H1 (cell line): ENCODE measurements around the gene SUSD5. TPM values are rescaled to one million over a fixed set of nuclear protein-coding genes. Genes with fewer than 3 reads are reported as not detected.

Experiments used
- CTCF ChIA-PET: fragments of 300-600 bp; sonication (Branson Sonifier 250); formaldehyde crosslinking; loops from one replicate; lab custom pipeline; 2021; ENCODE audit not compliant: partially characterized antibody; lab: Charles Lee
- POLR2A ChIA-PET: fragments of 300-600 bp; sonication (Branson Sonifier 250); formaldehyde crosslinking; loops from one replicate; lab custom pipeline; 2021; ENCODE audit warnings: inconsistent platforms; ENCODE audit not compliant: partially characterized antibody; lab: Charles Lee
- DNase-seq, 2 experiments: peaks; one replicate each; pipeline versions ENCODE4 v3.0.0 to v3.0.0-alpha.2; 2010 to 2022; ENCODE audit warnings: low spot score in 2 of 2, low read depth in 1 of 2, mixed read lengths in 1 of 2
- FAIRE-seq: peaks from 2 replicates; lab custom pipeline; 2011; peaks lifted over from hg19 to GRCh38; lab: Jason Lieb, UNC
- H2AFZ ChIP-seq: 2 replicates; pipeline ENCODE4 v1.8.1; 2012; ENCODE audit warnings: low read length, inconsistent platforms
- H2AK5ac ChIP-seq: 2 replicates; pipeline ENCODE4 v1.6.1; 2013; ENCODE audit warnings: low read depth, low read length
- H2BK120ac ChIP-seq: replicated peaks from 2 replicates; pipeline ENCODE3; 2013; ENCODE audit warnings: low read depth, low read length, inconsistent platforms
- H2BK12ac ChIP-seq: 2 replicates; pipeline ENCODE4 v1.6.1; 2013; ENCODE audit warnings: low read depth, low read length
- H2BK15ac ChIP-seq: 2 replicates; pipeline ENCODE4 v1.6.1; 2013; ENCODE audit warnings: low read length
- H2BK20ac ChIP-seq: 2 replicates; pipeline ENCODE4 v1.6.1; 2013; ENCODE audit warnings: low read length
- H2BK5ac ChIP-seq: 2 replicates; pipeline ENCODE4 v1.6.1; 2013; ENCODE audit warnings: low read depth, low read length
- H3K14ac ChIP-seq: 2 replicates; pipeline ENCODE4 v1.6.1; 2013; ENCODE audit warnings: inconsistent platforms; ENCODE audit not compliant: insufficient read length
- H3K18ac ChIP-seq: 2 replicates; pipeline ENCODE4 v1.6.1; 2013; ENCODE audit warnings: low read length; ENCODE audit errors: extremely low read depth
- H3K23ac ChIP-seq: 2 replicates; pipeline ENCODE4 v1.6.1; 2013; ENCODE audit warnings: inconsistent platforms; ENCODE audit not compliant: insufficient read length
- H3K23me2 ChIP-seq: 2 replicates; pipeline ENCODE4 v1.6.1; 2013; ENCODE audit warnings: low read depth, low read length
- H3K27ac ChIP-seq: 2 replicates; pipeline ENCODE4 v1.6.1; 2011; ENCODE audit warnings: low read depth, low read length, inconsistent platforms
- H3K27me3 ChIP-seq, 4 experiments: replicated peaks in 1 of 4; 1 replicate in 1 of 4; 2 replicates in 3 of 4; pipeline versions ENCODE4 v1.6.1 to v1.8.1; 2011 to 2013; ENCODE audit warnings: low read length in 3 of 4, mild to moderate bottlenecking in 3 of 4, inconsistent platforms in 2 of 4, mixed read lengths in 2 of 4, moderate library complexity in 1 of 4; ENCODE audit not compliant: control insufficient read depth in 3 of 4, insufficient read depth in 3 of 4; ENCODE audit errors: extremely low read depth in 1 of 4
- H3K36me3 ChIP-seq, 4 experiments: 2 replicates each; pipeline versions ENCODE4 v1.6.1 to v1.8.1; 2011 to 2013; ENCODE audit warnings: mild to moderate bottlenecking in 4 of 4, low read length in 3 of 4, moderate library complexity in 2 of 4, control low read depth in 1 of 4, inconsistent platforms in 1 of 4; ENCODE audit not compliant: insufficient read depth in 4 of 4, control insufficient read depth in 2 of 4
- H3K4ac ChIP-seq: replicated peaks from 2 replicates; pipeline ENCODE3; 2013; ENCODE audit warnings: low read length, low read depth, mixed read lengths, inconsistent platforms; ENCODE audit not compliant: insufficient read length
- H3K4me1 ChIP-seq, 4 experiments: replicated peaks in 1 of 4; 1 replicate in 1 of 4; 2 replicates in 3 of 4; pipeline versions ENCODE4 v1.6.1 to v1.8.1; 2011 to 2013; ENCODE audit warnings: low read length in 3 of 4, inconsistent platforms in 2 of 4, mixed read lengths in 1 of 4; ENCODE audit not compliant: insufficient read depth in 4 of 4, control insufficient read depth in 3 of 4
- H3K4me2 ChIP-seq, 2 experiments: 2 replicates each; pipeline versions ENCODE4 v1.6.1 to v1.8.1; 2011 to 2013; ENCODE audit warnings: low read depth in 2 of 2, low read length in 2 of 2, control low read depth in 1 of 2, inconsistent platforms in 1 of 2, mild to moderate bottlenecking in 1 of 2; ENCODE audit not compliant: insufficient read depth in 1 of 2
- H3K4me3 ChIP-seq, 4 experiments: fragments of 200-600, 300-600 bp in 1 of 4; sonication (generic), shearing (Covaris generic), sonication (Bioruptor Twin) in 1 of 4; 2 replicates each; pipeline versions ENCODE4 v1.5.1 to v1.8.1; 2011 to 2016; ENCODE audit warnings: low read length in 4 of 4, low read depth in 3 of 4, control low read depth in 2 of 4, inconsistent platforms in 2 of 4, mild to moderate bottlenecking in 2 of 4, mixed read lengths in 1 of 4, moderate library complexity in 1 of 4; ENCODE audit not compliant: insufficient read depth in 2 of 4; ENCODE audit errors: extremely low read depth in 1 of 4
- H3K56ac ChIP-seq: replicated peaks from 2 replicates; pipeline ENCODE3; 2013; ENCODE audit warnings: low read depth, mild to moderate bottlenecking, mixed read lengths, low read length, inconsistent platforms; ENCODE audit not compliant: insufficient read length
- H3K79me1 ChIP-seq: 2 replicates; pipeline ENCODE4 v1.6.1; 2013; ENCODE audit warnings: low read depth, low read length, control low read depth
- H3K79me2 ChIP-seq, 2 experiments: 2 replicates each; pipeline versions ENCODE4 v1.6.1 to v1.8.1; 2012 to 2013; ENCODE audit warnings: low read length in 2 of 2, mild to moderate bottlenecking in 2 of 2, inconsistent platforms in 1 of 2; ENCODE audit not compliant: insufficient read depth in 2 of 2, control insufficient read depth in 1 of 2
- H3K9ac ChIP-seq, 4 experiments: replicated peaks in 1 of 4; 1 replicate in 1 of 4; 2 replicates in 3 of 4; pipeline versions ENCODE4 v1.6.1 to v1.8.1; 2011 to 2013; ENCODE audit warnings: low read depth in 3 of 4, low read length in 3 of 4, control low read depth in 2 of 4, mild to moderate bottlenecking in 2 of 4, moderate library complexity in 2 of 4, inconsistent platforms in 1 of 4; ENCODE audit errors: extremely low read depth in 1 of 4
- H3K9me3 ChIP-seq, 2 experiments: 2 replicates each; pipeline versions ENCODE4 v1.6.1 to v1.8.1; 2012 to 2013; ENCODE audit warnings: mild to moderate bottlenecking in 2 of 2, moderate library complexity in 2 of 2, control low read depth in 1 of 2, inconsistent platforms in 1 of 2, low read depth in 1 of 2, low read length in 1 of 2, mixed read lengths in 1 of 2; ENCODE audit not compliant: insufficient read depth in 2 of 2
- H4K20me1 ChIP-seq, 2 experiments: replicated peaks in 1 of 2; 2 replicates each; pipeline versions ENCODE3 to v1.8.1; 2011 to 2013; ENCODE audit warnings: inconsistent platforms in 2 of 2, low read length in 2 of 2, mild to moderate bottlenecking in 1 of 2; ENCODE audit not compliant: insufficient read depth in 2 of 2, control insufficient read depth in 1 of 2
- H4K5ac ChIP-seq: 2 replicates; pipeline ENCODE4 v1.6.1; 2013; ENCODE audit warnings: low read length, low read depth, mixed read lengths, inconsistent platforms; ENCODE audit not compliant: insufficient read length
- H4K8ac ChIP-seq: 2 replicates; pipeline ENCODE4 v1.8.0; 2013; ENCODE audit warnings: mild to moderate bottlenecking, moderate library complexity, low read length, inconsistent platforms; ENCODE audit not compliant: insufficient read depth; ENCODE audit errors: extremely low read depth
- H4K91ac ChIP-seq: replicated peaks from 2 replicates; pipeline ENCODE3; 2013; ENCODE audit warnings: low read length, mixed read lengths, inconsistent platforms; ENCODE audit not compliant: insufficient read length
- ATF3 ChIP-seq: IDR thresholded peaks from 2 replicates; pipeline ENCODE4 v1.6.1; 2011; ENCODE audit warnings: low read depth, mild to moderate bottlenecking, low read length; ENCODE audit not compliant: insufficient read depth
- CEBPB ChIP-seq: IDR thresholded peaks from 2 replicates; pipeline ENCODE4 v1.6.1; 2012; ENCODE audit warnings: low read depth, low read length
- FOSL1 ChIP-seq: IDR thresholded peaks from 2 replicates; pipeline ENCODE4 v1.6.1; 2011; ENCODE audit warnings: mild to moderate bottlenecking, low read depth, low read length, moderate library complexity; ENCODE audit not compliant: insufficient read depth
- GTF2F1 ChIP-seq: IDR thresholded peaks from 2 replicates; pipeline ENCODE4 v1.6.1; 2012; ENCODE audit warnings: low read depth, low read length, improper control_type of control experiment, borderline replicate concordance
- JUND ChIP-seq: IDR thresholded peaks from 2 replicates; pipeline ENCODE4 v1.6.1; 2011; ENCODE audit warnings: mild to moderate bottlenecking, improper control_type of control experiment, low read length
- SIRT6 ChIP-seq: IDR thresholded peaks from one replicate; pipeline ENCODE4 v1.7.1; 2012; ENCODE audit warnings: low read length, inconsistent platforms
- SP1 ChIP-seq: IDR thresholded peaks from 2 replicates; pipeline ENCODE4 v1.6.1; 2011; ENCODE audit warnings: low read depth, low read length
- SRF ChIP-seq: IDR thresholded peaks from 2 replicates; pipeline ENCODE4 v1.6.1; 2011; ENCODE audit warnings: mild to moderate bottlenecking, low read depth, low read length, moderate library complexity
- TAF7 ChIP-seq: optimal IDR thresholded peaks from 2 replicates; pipeline ENCODE3; 2011; ENCODE audit warnings: low read depth, mild to moderate bottlenecking, inconsistent platforms, low read length, moderate library complexity, borderline replicate concordance
- WGBS, 2 experiments: shearing (Covaris generic) in 1 of 2; methylation state at CpG; one replicate each; pipeline versions ENCODE4 v1.1.6 to v1.1.7; 2013 to 2015; ENCODE audit warnings: low lambda C conversion rate in 2 of 2, mixed read lengths in 2 of 2, inconsistent platforms in 1 of 2, low coverage in 1 of 2, missing lambda C conversion rate in 1 of 2; ENCODE audit not compliant: insufficient replicate concordance in 2 of 2, insufficient coverage in 1 of 2, insufficient read length in 1 of 2; ENCODE audit errors: extremely low coverage in 1 of 2, missing lambda C conversion rate in 1 of 2; 5-methylcytosine and 5-hydroxymethylcytosine counted together
- polyA plus RNA-seq, 7 experiments: library from polyadenylated mRNA; depleted of rRNA in 3 of 7; stranded (reverse) in 5 of 7; unstranded in 2 of 7; fragments of >200 nt in 5 of 7; fragments of 200-250 nt in 2 of 7; gene quantifications; 1 replicate in 5 of 7; 2 replicates in 1 of 7; 4 replicates in 1 of 7; pipeline versions ENCODE4 v1.2.1 to v1.2.3, GENCODE V29; 2011 to 2013; ENCODE audit warnings: missing spikeins in 2 of 7, mixed read lengths in 2 of 7
- total RNA-seq: library from RNA; stranded (reverse); fragmentation: NEBNext Ultra II Directional; extraction: Animal tissue kit (Norgen Biotek cat#: 25700); gene quantifications from 2 replicates; pipeline ENCODE4 v1.2.1, GENCODE V29; 2021

The SUSD5 gene
- total and polyA plus RNA-seq, 2 of the 8 experiments (the other 6 are each of a cell fraction or from before 2014, with no cell fraction given): 0.92 to 3.3 TPM

DNA sequence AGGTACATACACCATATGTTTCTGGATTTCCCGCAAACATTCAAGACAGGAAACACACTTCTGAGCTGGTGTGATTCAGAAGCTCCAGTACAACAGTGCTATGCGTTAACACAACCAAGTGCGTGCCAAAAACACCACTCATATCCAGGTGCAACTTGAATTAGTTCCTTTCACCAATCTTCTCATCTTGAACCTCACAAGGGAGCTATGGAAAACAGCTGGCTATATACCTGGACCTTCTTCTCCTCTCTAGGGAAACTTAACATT, 31.3 kb downstream of the SUSD5 start:
- Histone ChIP-seq H3K23ac (no peak overlapping the region), H3K4me2 (no peak overlapping the region), H3K4me1 (no peaks in the 10 kb centered on the region), H3K14ac (no peak overlapping the region), H3K27me3 (no peaks in the 10 kb centered on the region), H4K20me1 (no peaks in the 10 kb centered on the region), H3K23me2 (no peaks in the 10 kb centered on the region), H2AK5ac (no peak overlapping the region), H2BK120ac (no peak overlapping the region), H3K79me2 (no peaks in the 10 kb centered on the region), H3K9ac (no peak overlapping the region), H2BK20ac (no peak overlapping the region), H2BK12ac (no peak overlapping the region), H3K4ac (no peak overlapping the region), H4K5ac (no peak overlapping the region), H4K91ac (no peak overlapping the region), H3K9me3 (no peaks in the 10 kb centered on the region), H2BK5ac (no peak overlapping the region), H3K79me1 (no peaks in the 10 kb centered on the region), H3K27ac (no peak overlapping the region), H4K8ac (no peak overlapping the region), H2BK15ac (no peak overlapping the region), H2AFZ (no peak overlapping the region), H3K36me3 (no peaks in the 10 kb centered on the region), H3K4me3 (no peak overlapping the region), H3K56ac (no peak overlapping the region), H3K18ac (no peak overlapping the region)
- no peak for DNase-seq
- no peak for FAIRE-seq
- CTCF ChIA-PET: no interaction called here
- WGBS, 2 experiments: 89% methylated on average over 3 of the region's 3 CpGs; no CpG with 5 or more reads in 1 of the 2 experiments
- POLR2A ChIA-PET: no interaction called here
- TF ChIP-seq JUND (no peak), SRF (no peak), TAF7 (no peak), FOSL1 (no peak), GTF2F1 (no peak), ATF3 (no peak), SIRT6 (no peak), SP1 (no peak), CEBPB (no peak)
